ENCODE data around the gene ADSS2. TPM values are rescaled to one million over a fixed set of nuclear protein-coding genes. Genes with fewer than 3 reads are reported as not detected.

Gene ADSS2
- polyA plus RNA-seq, 1 of the 3 experiments (the other 2 are of a cell fraction), result 30.7 TPM

DNA sequence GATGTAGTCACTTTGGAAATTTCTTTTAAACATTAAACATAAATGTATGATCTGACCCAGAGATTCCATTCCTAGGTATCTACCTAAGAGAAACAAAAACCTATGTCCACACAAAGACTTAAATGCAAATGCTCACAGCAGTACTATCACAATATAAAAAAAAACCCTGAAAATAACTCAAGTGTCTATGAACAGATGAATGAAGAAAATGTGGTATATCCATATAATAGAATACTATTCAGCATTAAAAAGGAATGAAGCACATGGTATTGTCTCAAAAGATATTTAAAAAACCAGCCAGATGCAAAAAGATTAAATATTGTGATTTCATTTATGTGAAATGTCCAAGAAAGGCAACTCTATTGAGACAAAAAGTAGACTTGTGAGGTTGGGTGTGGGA is 48.3 kb downstream of the ADSS2 start:
- TF ChIP-seq GATA2 (CRISPR knock-in tag; IDR thresholded peaks at IDR 0.05) (no peak), JUND (IDR thresholded peaks at IDR 0.05) (no peak), FOXM1 (IDR thresholded peaks at IDR 0.05; ENCODE audit: low read depth) (no peak), EP300 (IDR thresholded peaks at IDR 0.05; ENCODE audit: borderline replicate concordance in 1 of 2, low read depth in 1 of 2, low read length in 1 of 2) (no peak), POLR2AphosphoS5 (IDR thresholded peaks at IDR 0.05; ENCODE audit: low read depth, low read length) (no peak)
- TF ChIP-seq, protein P1, sequence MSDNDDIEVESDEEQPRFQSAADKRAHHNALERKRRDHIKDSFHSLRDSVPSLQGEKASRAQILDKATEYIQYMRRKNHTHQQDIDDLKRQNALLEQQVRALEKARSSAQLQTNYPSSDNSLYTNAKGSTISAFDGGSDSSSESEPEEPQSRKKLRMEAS (IDR thresholded peaks at IDR 0.05; ENCODE audit: low read depth), result no peak
- TF ChIP-seq, protein P2, sequence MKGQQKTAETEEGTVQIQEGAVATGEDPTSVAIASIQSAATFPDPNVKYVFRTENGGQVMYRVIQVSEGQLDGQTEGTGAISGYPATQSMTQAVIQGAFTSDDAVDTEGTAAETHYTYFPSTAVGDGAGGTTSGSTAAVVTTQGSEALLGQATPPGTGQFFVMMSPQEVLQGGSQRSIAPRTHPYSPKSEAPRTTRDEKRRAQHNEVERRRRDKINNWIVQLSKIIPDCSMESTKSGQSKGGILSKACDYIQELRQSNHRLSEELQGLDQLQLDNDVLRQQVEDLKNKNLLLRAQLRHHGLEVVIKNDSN (IDR thresholded peaks at IDR 0.05; ENCODE audit: borderline replicate concordance, low read depth), result no peak
- TF ChIP-seq, protein P3, sequence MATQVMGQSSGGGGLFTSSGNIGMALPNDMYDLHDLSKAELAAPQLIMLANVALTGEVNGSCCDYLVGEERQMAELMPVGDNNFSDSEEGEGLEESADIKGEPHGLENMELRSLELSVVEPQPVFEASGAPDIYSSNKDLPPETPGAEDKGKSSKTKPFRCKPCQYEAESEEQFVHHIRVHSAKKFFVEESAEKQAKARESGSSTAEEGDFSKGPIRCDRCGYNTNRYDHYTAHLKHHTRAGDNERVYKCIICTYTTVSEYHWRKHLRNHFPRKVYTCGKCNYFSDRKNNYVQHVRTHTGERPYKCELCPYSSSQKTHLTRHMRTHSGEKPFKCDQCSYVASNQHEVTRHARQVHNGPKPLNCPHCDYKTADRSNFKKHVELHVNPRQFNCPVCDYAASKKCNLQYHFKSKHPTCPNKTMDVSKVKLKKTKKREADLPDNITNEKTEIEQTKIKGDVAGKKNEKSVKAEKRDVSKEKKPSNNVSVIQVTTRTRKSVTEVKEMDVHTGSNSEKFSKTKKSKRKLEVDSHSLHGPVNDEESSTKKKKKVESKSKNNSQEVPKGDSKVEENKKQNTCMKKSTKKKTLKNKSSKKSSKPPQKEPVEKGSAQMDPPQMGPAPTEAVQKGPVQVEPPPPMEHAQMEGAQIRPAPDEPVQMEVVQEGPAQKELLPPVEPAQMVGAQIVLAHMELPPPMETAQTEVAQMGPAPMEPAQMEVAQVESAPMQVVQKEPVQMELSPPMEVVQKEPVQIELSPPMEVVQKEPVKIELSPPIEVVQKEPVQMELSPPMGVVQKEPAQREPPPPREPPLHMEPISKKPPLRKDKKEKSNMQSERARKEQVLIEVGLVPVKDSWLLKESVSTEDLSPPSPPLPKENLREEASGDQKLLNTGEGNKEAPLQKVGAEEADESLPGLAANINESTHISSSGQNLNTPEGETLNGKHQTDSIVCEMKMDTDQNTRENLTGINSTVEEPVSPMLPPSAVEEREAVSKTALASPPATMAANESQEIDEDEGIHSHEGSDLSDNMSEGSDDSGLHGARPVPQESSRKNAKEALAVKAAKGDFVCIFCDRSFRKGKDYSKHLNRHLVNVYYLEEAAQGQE (IDR thresholded peaks at IDR 0.05; ENCODE audit: low read depth, low read length), result no peak
- no peak for DNase-seq
- Histone ChIP-seq H3K9ac (no peak overlapping the region), H3K9me2 (no peaks in the 10 kb centered on the region), H3F3A (replicated peaks; ENCODE audit: insufficient read depth) (peaks cover under 1% of the 10 kb centered on the region), H3K4me1 (ENCODE audit: control insufficient read depth in 1 of 2, insufficient read depth in 2 of 2, low read depth in 1 of 2, low read length in 1 of 2) (no peaks in the 10 kb centered on the region; a peak in 1 of 4 replicates), H3K27me3 (ENCODE audit: insufficient read depth) (no peaks in the 10 kb centered on the region), H3K36me3 (replicated peaks in 1 of 2; ENCODE audit: control insufficient read depth in 1 of 2, insufficient read depth in 2 of 2, low read length in 1 of 2) (peaks cover 57 to 58% of the 10 kb centered on the region in 2 experiments), H3K27ac (ENCODE audit: low read depth in 2 of 2, low read length in 1 of 2) (no peak overlapping the region), H3K4me2 (no peak overlapping the region), H3K9me3 (peaks cover 16% of the 10 kb centered on the region), H2AFZ (ENCODE audit: low read depth) (no peak overlapping the region), H4K20me1 (ENCODE audit: insufficient read depth) (no peaks in the 10 kb centered on the region), H3K79me2 (ENCODE audit: insufficient read depth) (no peaks in the 10 kb centered on the region; the same call in 1 of the 2 replicates), H3K4me3 (ENCODE audit: low read depth in 2 of 2, low read length in 1 of 2) (no peak overlapping the region)
- ChIA-PET CTCF (no interaction called here), POLR2A (no interaction called here)

DNA sequence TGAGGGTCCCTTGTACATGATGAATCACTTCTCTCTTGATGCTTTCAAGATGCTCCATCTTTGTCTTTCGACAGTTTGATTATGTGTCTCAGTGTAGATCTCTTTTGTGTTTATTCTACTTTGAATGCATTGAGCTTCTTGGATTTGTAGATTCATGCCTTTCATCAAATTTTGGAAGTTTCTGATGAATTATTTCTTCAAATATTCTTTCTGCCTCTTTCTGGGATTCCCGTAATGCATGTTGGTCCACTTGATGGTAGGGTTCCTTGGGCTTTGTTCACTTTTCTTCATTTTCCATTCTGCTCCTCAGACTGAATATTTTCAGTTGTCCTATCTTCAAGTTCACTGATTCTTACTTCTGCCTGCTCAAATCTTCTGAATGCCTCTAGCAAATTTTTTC is 50.7 kb downstream of the ADSS2 start:
- ChIA-PET CTCF (no interaction called here), POLR2A (no interaction called here)
- H3K36me3 ChIP-seq (replicated peaks in 1 of 2; ENCODE audit: control insufficient read depth in 1 of 2, insufficient read depth in 2 of 2, low read length in 1 of 2), result peaks cover 36 to 47% of the 10 kb centered on the region in 2 experiments
- H3K9me2 ChIP-seq, result no peaks in the 10 kb centered on the region
- no peak overlapping the region for H3K27ac ChIP-seq (ENCODE audit: low read depth in 2 of 2, low read length in 1 of 2)
- no peak for DNase-seq
- no peak overlapping the region for H3K4me2 ChIP-seq
- H3K4me1 ChIP-seq (ENCODE audit: control insufficient read depth in 1 of 2, insufficient read depth in 2 of 2, low read depth in 1 of 2, low read length in 1 of 2), result no peaks in the 10 kb centered on the region
- H3K27me3 ChIP-seq (ENCODE audit: insufficient read depth), result no peaks in the 10 kb centered on the region
- H3K4me3 ChIP-seq (ENCODE audit: low read depth in 2 of 2, low read length in 1 of 2), result no peak overlapping the region
- H3K79me2 ChIP-seq (ENCODE audit: insufficient read depth), result no peaks in the 10 kb centered on the region; the same call in 1 of the 2 replicates
- TF ChIP-seq NRF1 (IDR thresholded peaks at IDR 0.05; ENCODE audit: low read depth, low read length) (no peak), YY1 (IDR thresholded peaks at IDR 0.05; ENCODE audit: low read depth) (no peak), MEF2A (IDR thresholded peaks at IDR 0.05; ENCODE audit: borderline replicate concordance, low read depth) (no peak), ELF1 (IDR thresholded peaks at IDR 0.05) (no peak), NFIC (IDR thresholded peaks at IDR 0.05; ENCODE audit: borderline replicate concordance) (no peak)
- H3K9me3 ChIP-seq, result peaks cover 16% of the 10 kb centered on the region
- H3K9ac ChIP-seq, result no peak overlapping the region
- 94% methylated on average over 2 of the region's 2 CpGs for WGBS (ENCODE audit: low lambda C conversion rate)
- peaks cover 4% of the 10 kb centered on the region for H3F3A ChIP-seq (replicated peaks; ENCODE audit: insufficient read depth)
- no peaks in the 10 kb centered on the region for H4K20me1 ChIP-seq (ENCODE audit: insufficient read depth)
- no peak overlapping the region for H2AFZ ChIP-seq (ENCODE audit: low read depth)
